GM12878 (cell line): ENCODE measurements around the gene AXIN1. TPM values are rescaled to one million over a fixed set of nuclear protein-coding genes. Genes with fewer than 3 reads are reported as not detected.

Source experiments
- CUX1 ChIP-seq: IDR thresholded peaks from 2 replicates; pipeline ENCODE4 v1.6.1; 2012; ENCODE audit warnings: improper control_type of control experiment, low read depth, low read length; ENCODE audit not compliant: insufficient replicate concordance
- EZH2 ChIP-seq: IDR thresholded peaks from 2 replicates; pipeline ENCODE4 v1.6.1; 2012; ENCODE audit warnings: low read depth, mild to moderate bottlenecking, control low read depth, inconsistent platforms, low read length, borderline replicate concordance; ENCODE audit not compliant: control insufficient read depth
- NR2C2 ChIP-seq: IDR thresholded peaks from 2 replicates; pipeline ENCODE4 v1.6.1; 2011; ENCODE audit warnings: borderline replicate concordance, low read depth; ENCODE audit not compliant: control insufficient read depth, insufficient read length
- POLR2AphosphoS5 ChIP-seq: IDR thresholded peaks from 2 replicates; pipeline ENCODE4 v1.6.1; 2011; ENCODE audit warnings: mild to moderate bottlenecking, low read length, inconsistent platforms
- SIX5 ChIP-seq: IDR thresholded peaks from 2 replicates; pipeline ENCODE4 v1.6.1; 2011; ENCODE audit warnings: mild to moderate bottlenecking, low read depth, low read length, moderate library complexity; ENCODE audit not compliant: severe bottlenecking
- SP1 ChIP-seq: IDR thresholded peaks from one replicate; pipeline ENCODE4 v1.6.1; 2011; ENCODE audit warnings: low read depth, low read length
- TAF1 ChIP-seq: IDR thresholded peaks from 2 replicates; pipeline ENCODE4 v1.6.1; 2011; ENCODE audit warnings: mild to moderate bottlenecking, low read depth, low read length, borderline replicate concordance
- polyA plus RNA-seq, 11 experiments: library from polyadenylated mRNA; depleted of rRNA in 4 of 11; unstranded in 6 of 11; stranded (reverse) in 5 of 11; fragments of >200 nt; fragmentation: Nextera tagmentation in 4 of 11; fragmentation: Illumina TruSeq in 1 of 11; extraction: Ambion mirVana in 4 of 11; extraction: Trizol in 1 of 11; gene quantifications; 1 replicate in 1 of 11; 2 replicates in 10 of 11; pipeline versions ENCODE4 v1.2.1 to v1.2.3, GENCODE V29; 2011 to 2016; ENCODE audit warnings: inconsistent platforms in 2 of 11, missing spikeins in 2 of 11, low read depth in 1 of 11
- total RNA-seq, 4 experiments: library from RNA; depleted of rRNA in 3 of 4; stranded (reverse); fragments of >200 nt in 3 of 4; fragmentation: Illumina TruSeq in 1 of 4; extraction: Trizol in 1 of 4; gene quantifications; 2 replicates each; pipeline versions ENCODE4 v1.2.1 to v1.2.3, GENCODE V29; 2013 to 2021
- TF ChIP-seq, protein P1 (sequence below): fragments of 450-650 bp; IDR thresholded peaks from 2 replicates; pipeline ENCODE4 v1.6.1; 2016; ENCODE audit warnings: mild to moderate bottlenecking

The AXIN1 gene
- total and polyA plus RNA-seq, 10 of the 15 experiments (the other 5 are each of a cell fraction or from before 2014, with no cell fraction given) = 0.26 to 27.1 (median 7.7) TPM

DNA sequence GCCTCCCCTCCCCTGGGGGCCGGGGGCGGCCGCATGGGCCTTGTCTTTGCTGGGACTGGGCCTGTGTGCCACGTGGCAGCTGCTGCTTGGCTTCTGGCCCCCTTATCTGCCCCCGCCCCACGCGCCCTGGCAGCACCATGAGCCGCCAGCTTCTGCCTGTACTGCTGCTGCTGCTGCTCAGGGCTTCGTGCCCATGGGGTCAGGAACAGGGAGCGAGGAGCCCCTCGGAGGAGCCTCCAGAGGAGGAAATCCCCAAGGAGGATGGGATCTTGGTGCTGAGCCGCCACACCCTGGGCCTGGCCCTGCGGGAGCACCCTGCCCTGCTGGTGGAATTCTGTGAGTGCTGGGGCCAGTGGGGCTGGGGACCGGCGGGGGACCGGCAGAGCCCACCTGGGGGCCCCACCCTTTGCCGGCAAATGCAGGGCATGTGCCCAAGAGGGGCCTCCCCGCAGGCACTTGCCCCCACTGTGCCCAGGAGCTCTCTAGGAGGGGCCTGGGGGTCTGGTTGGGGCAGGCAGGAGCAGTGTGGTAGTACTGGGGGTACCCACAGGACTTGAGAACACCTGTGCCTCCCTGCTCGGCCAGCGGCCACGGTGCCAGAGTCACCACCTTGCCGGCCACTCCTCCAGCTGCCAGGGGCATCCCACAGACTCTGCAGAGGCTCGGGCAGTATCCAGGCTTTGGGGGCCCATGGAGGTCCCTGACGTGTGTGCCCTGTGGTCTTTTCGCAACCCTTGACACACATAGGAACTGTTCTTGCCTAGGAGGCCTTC lies 69.3 kb downstream of the AXIN1 start, which contains the start of gene PDIA2 (continued):
- TF ChIP-seq SP1 (no peak), TAF1 (no peak), NR2C2 (no peak), CUX1 (no peak), POLR2AphosphoS5 (no peak), EZH2 (no peak), SIX5 (no peak)
- TF ChIP-seq, protein P1, sequence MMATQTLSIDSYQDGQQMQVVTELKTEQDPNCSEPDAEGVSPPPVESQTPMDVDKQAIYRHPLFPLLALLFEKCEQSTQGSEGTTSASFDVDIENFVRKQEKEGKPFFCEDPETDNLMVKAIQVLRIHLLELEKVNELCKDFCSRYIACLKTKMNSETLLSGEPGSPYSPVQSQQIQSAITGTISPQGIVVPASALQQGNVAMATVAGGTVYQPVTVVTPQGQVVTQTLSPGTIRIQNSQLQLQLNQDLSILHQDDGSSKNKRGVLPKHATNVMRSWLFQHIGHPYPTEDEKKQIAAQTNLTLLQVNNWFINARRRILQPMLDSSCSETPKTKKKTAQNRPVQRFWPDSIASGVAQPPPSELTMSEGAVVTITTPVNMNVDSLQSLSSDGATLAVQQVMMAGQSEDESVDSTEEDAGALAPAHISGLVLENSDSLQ = no peak
